ENCODE data around the gene SLC46A1.

The SLC46A1 gene

GRCh38 chr17:28402844-28403243 lies 3.2 kb downstream of the SLC46A1 start:
- no peak for DNase-seq

DNA sequence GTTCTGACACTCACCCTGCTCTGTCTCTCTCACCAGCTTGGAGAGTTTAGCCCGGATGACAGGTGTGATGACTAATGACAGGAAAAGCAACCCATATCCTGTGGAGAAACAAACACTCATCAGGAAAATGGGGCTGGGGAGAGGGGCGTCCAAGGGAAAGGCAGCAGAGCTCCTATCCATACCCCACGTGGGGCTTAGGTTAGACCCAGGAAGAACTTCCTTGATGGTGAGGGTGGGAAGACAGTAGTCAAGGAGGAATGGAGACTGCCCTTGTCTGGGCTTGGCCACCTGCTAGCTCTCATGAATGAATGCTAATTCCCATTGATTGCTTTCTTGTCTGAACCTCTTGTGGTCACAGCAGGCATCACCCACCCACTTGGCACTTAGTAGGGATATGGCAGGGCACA lies 3.8 kb downstream of the SLC46A1 start:
- no peak for DNase-seq

- no peak for DNase-seq
These were observed 6.2 kb downstream of the SLC46A1 start for GRCh38 chr17:28399808-28400207.

DNA sequence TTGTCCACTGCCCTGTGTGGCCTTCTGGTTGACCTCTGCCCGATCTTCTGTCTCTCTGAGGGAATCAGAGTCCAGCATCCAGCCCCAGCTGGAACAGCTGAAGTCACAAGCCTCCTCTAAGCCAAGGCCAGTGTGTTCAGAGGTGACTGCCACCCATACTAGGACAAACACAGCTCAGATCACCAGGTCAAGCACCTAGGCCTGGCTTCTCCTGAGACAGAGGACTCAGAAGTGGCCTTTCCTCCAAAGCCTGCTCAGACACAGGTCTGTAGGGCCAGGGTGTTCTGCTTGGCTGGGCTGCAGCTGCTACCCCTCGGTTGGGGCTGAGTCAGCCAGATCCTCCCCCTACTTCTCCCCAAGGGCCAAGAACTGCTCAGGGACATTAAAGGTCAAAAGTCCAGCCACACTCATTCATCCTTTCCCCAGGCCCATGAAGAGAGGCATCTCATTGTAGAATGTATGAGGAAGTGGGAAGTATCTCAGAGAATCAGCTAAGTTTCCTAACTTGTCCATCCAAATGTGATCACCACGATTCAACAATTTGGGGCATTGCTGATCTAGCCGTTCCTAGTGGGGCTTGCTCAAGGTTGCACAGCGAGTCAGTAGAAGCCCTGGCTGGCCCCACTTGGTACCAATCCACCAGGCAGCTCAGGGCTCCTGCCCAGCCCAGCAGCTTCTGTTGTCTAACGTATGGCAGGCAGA lies 7.6 kb downstream of the SLC46A1 start:
- DNase-seq = no peak

DNA sequence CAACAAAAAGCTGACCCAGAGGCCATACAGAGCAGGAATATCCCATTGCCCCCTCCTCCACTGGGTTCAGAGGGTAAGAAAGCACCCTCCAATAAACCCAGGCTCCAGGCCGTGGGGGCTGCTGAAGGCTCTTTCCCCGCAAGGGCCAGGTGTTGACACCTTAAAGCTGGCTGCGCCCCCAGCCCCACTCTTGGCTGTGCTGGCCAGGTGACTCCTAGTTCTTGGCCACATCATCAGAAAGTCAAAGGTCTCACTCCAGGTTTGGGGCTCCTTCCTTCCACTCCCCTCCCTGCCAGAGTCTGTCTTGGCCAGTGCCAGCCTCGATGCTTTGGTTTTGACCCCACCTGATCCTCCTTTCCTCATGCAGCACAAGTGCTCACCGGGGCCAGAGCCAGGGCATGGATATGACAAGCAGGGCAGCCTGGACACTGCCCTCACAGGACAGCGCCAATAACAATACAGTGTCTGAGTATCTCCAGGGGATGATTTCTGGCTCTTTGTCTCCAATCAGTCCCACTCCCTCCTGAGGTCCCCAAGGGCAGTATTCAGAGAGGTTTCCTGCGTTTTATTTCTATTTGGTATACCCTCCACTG lies 8.2 kb downstream of the SLC46A1 start:
- DNase-seq = no peak

DNA sequence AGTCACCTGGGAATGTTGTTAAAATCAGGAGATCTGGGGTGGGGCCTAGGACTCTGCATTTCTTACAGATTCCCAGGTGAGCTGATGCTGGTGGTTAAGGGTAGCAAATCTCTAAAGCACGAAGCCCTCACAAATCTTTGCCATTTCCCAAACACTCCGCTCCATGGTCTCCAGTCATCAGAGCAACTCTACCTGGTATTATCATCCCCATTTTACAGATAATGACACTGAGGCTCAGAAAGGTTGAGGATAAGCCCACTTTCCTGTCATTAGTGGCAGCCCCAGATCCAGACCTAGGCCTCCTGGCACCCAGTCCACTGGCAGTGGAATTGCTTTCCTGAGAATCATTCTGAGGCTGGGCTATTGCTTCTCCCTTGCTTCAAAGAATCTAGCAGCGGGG lies 8.7 kb downstream of the SLC46A1 start:
- no peak for DNase-seq

- DNase-seq = no peak
These were observed 9.3 kb downstream of the SLC46A1 start for GRCh38 chr17:28396635-28397239.

DNA sequence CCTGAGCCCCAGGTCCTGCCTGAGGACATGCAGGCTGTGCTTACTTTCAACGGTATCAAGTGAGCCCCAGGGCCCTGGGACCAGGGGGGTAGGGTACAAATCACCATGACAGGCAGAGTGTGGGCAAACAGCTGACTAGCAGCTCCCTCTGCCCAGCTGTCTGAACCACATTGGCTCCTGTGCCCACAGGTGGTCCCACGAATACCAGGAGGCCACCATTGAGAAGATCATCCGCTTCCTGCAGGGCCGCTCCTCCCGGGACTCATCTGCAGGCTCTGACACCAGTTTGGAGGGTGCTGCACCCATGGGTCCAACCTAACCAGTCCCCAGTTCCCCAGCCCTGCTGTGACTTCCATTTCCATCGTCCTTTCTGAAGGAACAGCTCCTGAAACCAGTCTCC lies 10.0 kb downstream of the SLC46A1 start:
- DNase-seq = no peak

- no peak for DNase-seq
These were observed 10.6 kb downstream of the SLC46A1 start for GRCh38 chr17:28395426-28395825.

- no peak for DNase-seq
These were observed 11.5 kb downstream of the SLC46A1 start for GRCh38 chr17:28394337-28395116.

GRCh38 chr17:28392491-28392890 lies 13.5 kb downstream of the SLC46A1 start:
- no peak for DNase-seq

DNA sequence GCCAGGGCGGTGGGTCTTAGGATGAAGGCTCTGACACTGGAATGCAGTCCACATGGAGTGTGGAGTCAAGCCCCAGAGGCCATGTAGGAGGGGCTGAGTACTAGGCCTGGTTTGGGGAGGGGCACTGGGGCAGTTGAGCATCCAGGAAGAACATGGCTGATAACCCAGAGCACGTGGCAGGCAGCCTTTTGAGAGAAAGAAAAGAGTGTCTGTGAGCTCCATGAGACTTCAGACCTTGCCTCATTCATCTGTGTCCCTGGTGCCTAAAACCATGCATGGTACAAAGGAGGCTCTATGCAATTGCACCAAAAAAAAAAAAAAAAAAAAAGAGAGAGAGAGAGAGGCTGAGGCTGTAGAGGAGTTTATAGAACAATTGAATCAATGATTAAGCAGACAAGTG lies 14.6 kb downstream of the SLC46A1 start:
- DNase-seq = no peak

- no peak for DNase-seq
These were observed 15.0 kb downstream of the SLC46A1 start for GRCh38 chr17:28390984-28391383.

DNA sequence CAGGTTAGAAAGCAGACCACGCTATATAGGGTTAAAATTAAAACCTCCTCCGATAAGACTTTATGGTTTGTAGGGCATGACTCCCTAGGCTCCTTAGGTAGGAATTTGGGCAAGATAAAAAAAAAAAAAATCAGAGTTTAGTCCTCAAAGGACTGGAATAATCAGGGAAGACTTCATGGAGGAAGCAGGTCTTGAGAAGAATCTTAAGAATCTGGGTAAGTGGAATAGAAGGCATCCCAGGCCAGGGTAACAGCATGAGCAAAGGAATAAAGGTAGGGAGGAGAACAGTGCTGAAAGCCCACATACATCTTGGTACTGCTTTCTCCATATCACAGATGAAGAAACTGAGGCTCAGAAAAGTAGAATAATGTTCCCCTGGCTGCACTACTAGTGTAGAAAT lies 15.4 kb downstream of the SLC46A1 start:
- no peak for DNase-seq

DNA sequence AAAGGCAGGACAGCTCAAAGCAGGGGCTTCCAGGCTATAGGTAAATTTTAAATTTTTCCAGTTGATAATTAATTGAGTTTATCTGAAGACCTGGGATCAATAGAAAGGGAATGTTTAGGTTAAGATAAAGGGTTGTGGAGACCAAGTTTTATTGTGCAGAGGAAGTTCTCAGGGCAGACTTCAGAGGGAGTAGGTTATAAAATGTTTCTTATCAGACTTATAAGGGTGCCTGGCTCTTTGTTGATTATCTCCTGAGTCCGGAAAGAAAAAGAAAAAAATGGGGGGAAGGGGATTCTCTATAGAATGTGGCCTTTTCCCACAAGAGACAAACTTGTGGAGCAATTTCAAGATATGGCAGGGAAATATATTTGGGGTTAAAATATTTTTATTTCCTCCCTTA lies 15.9 kb downstream of the SLC46A1 start:
- no peak for DNase-seq

DNA sequence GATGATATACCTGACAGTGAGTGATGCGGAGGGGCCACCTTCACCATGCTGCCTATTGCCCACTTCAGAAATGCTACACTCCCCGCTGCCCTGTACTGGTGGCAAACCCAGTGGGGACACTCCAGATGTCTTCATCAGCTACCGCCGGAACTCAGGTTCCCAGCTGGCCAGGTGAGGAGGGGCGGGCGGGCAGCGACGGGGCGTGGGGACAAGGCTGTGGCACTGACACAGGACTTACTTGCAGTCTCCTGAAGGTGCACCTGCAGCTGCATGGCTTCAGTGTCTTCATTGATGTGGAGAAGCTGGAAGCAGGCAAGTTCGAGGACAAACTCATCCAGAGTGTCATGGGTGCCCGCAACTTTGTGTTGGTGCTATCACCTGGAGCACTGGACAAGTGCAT lies 17.9 kb downstream of the SLC46A1 start:
- no peak for DNase-seq

GRCh38 chr17:28386391-28386790 lies 19.6 kb downstream of the SLC46A1 start:
- no peak for DNase-seq

DNA sequence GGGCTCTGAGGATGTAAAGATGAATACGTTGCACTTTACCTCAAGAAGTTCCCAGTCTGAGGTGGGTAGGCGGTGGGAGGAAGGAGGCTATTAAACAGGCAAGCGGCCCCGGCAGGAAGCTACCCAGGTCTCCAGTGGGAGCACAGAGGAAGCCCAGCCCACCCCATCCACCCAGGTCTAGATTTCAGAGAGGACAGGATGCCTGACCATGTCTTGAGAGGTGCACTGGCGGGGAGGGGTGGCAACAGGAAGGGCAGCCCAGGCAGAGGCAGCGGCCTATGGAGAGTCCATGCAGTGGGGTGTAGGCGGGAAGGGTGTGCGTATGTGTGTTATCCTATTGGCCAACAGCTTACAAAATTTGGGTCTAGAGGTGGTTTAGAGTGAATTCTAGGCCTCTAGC lies 20.6 kb downstream of the SLC46A1 start:
- no peak for DNase-seq

DNA sequence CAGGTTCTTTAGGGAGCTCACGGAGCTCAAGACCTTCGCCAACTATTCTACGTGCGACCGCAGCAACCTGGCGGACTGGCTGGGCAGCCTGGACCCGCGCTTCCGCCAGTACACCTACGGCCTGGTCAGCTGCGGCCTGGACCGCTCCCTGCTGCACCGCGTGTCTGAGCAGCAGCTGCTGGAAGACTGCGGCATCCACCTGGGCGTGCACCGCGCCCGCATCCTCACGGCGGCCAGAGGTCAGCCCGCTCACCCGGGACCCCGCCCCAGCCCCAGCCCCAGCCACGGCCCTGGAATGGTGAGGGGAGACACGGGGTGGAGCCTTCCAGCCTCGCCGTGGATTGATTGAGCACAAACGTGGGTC lies 21.0 kb downstream of the SLC46A1 start:
- DNase-seq = no peak

- no peak for DNase-seq
These were observed 21.6 kb downstream of the SLC46A1 start for GRCh38 chr17:28384281-28385036.

DNA sequence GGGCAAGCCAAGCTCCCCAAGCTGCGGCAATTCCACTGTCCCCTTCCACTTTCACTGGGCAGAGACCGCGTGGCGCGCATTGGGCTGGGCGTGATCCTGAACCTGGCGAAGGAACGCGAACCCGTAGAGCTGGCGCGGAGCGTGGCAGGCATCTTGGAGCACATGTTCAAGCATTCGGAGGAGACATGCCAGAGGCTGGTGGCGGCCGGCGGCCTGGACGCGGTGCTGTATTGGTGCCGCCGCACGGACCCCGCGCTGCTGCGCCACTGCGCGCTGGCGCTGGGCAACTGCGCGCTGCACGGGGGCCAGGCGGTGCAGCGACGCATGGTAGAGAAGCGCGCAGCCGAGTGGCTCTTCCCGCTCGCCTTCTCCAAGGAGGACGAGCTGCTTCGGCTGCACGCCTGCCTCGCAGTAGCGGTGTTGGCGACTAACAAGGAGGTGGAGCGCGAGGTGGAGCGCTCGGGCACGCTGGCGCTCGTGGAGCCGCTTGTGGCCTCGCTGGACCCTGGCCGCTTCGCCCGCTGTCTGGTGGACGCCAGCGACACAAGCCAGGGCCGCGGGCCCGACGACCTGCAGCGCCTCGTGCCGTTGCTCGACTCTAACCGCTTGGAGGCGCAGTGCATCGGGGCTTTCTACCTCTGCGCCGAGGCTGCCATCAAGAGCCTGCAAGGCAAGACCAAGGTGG lies 24.7 kb downstream of the SLC46A1 start:
- no peak for DNase-seq
